Gastrocnemius medialis (tissue), 4 donors: ENCODE results near the gene TMC2.

ENCODE experiments used
- POLR2A ChIP-seq, 2 donors: fragments of 450-650 bp; IDR thresholded peaks; one replicate each; pipeline ENCODE4 v1.6.1; 2017; ENCODE audit warnings: antibody characterized with exemption in 2 of 2, mild to moderate bottlenecking in 2 of 2, moderate library complexity in 2 of 2
- TF ChIP-seq, protein P1 (sequence below), 5 experiments: fragments of 450-650 bp in 3 of 5; fragments of 200-600 bp in 2 of 5; sonication (generic) in 2 of 5; IDR thresholded peaks in 4 of 5; conservative IDR thresholded peaks in 1 of 5; 1 replicate in 4 of 5; 2 replicates in 1 of 5; pipeline ENCODE4 v1.5.1; 2016 to 2019; ENCODE audit warnings: antibody characterized with exemption in 5 of 5, mild to moderate bottlenecking in 3 of 5, moderate library complexity in 3 of 5

DNA sequence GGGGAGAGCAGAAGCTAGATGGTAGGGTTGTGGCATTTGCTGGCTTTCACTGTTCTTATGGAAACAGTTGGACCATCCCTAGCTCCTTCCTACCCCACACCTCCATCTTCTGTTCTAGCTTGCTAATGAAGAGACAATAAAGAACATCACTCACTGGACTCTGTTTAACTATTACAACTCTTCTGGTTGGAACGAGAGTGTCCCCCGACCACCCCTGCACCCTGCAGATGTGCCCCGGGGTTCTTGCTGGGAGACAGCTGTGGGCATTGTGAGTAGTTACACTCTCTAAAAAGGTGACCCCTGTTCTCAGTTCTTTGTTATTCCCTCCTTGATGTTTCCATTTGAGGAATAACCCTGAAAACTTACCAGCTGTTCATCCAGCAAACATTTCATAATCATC lies 75.7 kb downstream of the TMC2 start:
- TF ChIP-seq POLR2A (IDR thresholded peaks at IDR 0.05): no peak
- TF ChIP-seq, protein P1, sequence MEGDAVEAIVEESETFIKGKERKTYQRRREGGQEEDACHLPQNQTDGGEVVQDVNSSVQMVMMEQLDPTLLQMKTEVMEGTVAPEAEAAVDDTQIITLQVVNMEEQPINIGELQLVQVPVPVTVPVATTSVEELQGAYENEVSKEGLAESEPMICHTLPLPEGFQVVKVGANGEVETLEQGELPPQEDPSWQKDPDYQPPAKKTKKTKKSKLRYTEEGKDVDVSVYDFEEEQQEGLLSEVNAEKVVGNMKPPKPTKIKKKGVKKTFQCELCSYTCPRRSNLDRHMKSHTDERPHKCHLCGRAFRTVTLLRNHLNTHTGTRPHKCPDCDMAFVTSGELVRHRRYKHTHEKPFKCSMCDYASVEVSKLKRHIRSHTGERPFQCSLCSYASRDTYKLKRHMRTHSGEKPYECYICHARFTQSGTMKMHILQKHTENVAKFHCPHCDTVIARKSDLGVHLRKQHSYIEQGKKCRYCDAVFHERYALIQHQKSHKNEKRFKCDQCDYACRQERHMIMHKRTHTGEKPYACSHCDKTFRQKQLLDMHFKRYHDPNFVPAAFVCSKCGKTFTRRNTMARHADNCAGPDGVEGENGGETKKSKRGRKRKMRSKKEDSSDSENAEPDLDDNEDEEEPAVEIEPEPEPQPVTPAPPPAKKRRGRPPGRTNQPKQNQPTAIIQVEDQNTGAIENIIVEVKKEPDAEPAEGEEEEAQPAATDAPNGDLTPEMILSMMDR (IDR thresholded peaks at IDR 0.05 in 4 of 5, conservative IDR thresholded peaks at IDR 0.05 in 1 of 5): no peak
